ENCODE data around the gene C16orf78.
"Not testable (repeated sequence)": the region's sequence is repeated elsewhere in the genome, so short reads cannot be mapped to it uniquely, and the experiment has no call there.

Gene C16orf78

GRCh38 chr16:49350265-49351095, 23.1 kb upstream of the C16orf78 start:
- peak in 2 of 4 experiments; percentile 5 to 38 for DNase-seq

DNA sequence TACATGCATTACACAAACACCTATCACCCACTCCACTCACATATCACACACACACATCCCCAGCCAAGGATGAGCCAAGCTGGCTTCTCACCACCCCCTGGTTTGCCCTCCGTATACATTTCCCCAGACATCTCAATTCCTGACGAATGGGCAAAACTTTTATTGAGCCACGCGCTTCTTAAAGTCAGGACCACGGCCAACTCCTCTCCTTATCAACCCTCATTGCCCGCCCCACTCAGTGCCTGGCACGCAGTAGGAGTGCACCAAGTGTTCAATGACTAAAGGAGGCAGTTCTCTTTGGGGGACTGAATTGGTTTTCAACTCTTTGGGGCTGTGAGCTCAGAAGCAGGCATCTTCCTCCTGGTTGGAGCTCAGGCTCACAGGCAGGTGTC, 22.5 kb upstream of the C16orf78 start:
- no peak for DNase-seq

- DNase-seq, result no peak
Measured at GRCh38 chr16:49352892-49353291, 20.7 kb upstream of the C16orf78 start.

DNA sequence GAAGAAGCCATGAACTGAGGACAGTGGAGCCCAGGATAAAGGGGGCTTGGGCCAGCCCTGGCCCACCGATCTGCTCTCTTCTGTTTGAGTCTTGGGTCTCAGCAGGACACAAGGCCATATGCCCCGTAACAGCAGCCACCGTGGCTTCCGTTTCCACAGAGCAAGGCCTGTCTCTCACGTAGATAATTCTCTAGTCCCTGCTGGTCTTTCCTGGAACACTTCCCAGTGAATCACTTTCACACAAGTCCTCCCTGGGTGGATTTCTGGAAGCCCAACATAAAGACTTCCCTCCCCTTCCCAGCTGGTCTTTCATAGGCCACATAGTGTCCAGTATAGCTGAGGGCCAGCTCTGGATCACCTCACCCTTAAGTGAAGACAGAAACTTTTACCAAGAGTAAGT, 19.9 kb upstream of the C16orf78 start:
- no peak for DNase-seq

- DNase-seq, result no peak
Measured at GRCh38 chr16:49354101-49354500, 19.5 kb upstream of the C16orf78 start.

GRCh38 chr16:49354991-49355390, 18.6 kb upstream of the C16orf78 start:
- DNase-seq, result no peak

GRCh38 chr16:49355933-49356665, 17.5 kb upstream of the C16orf78 start:
- no peak for DNase-seq

GRCh38 chr16:49356728-49357488, 16.7 kb upstream of the C16orf78 start:
- DNase-seq, result no peak

GRCh38 chr16:49359591-49359990, 14.0 kb upstream of the C16orf78 start:
- DNase-seq, result no peak

GRCh38 chr16:49361731-49362130, 11.9 kb upstream of the C16orf78 start:
- not testable (repeated sequence) for DNase-seq

DNA sequence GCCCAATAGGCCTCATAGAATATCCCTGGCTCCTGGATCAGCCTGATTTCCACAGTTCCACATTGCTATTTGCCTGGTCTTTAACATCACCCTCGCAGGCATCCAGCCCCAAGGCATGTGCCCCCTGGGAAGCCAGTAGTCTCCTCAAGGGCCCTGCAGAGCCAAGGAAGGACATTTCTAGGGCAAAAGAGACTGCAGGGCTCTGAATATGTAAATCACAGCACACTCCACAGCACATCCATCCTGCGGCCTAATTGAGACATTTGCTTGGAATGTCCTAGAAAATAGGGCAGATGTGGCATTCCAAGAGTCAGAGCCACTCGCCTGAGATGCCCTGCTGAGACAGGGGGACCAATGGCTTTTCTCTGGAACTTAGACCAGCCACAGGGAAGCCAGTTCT, 11.4 kb upstream of the C16orf78 start:
- DNase-seq, result no peak

- no peak for DNase-seq
Measured at GRCh38 chr16:49365711-49366509, 7.7 kb upstream of the C16orf78 start.

DNA sequence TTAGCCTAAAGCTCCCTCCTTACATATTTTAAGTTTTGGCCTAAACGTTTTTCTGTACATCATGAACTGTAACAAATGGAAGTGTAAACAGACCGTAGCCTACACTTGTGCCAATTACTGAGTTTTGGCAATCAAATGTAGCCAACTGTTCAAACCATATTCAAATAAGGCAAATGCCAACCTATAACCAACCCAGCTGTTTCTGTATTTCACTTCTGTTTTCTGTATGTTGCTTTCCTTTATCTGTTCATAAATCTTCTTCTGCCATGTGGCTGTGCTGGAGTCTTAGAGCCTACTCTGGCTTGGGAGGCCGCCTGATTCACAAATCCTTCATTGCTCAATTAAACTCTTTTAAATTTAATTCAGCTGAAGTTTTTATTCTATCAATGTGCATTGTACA, 6.9 kb upstream of the C16orf78 start:
- no peak for DNase-seq

- DNase-seq, result no peak
Measured at GRCh38 chr16:49369651-49370611, 3.7 kb upstream of the C16orf78 start.

GRCh38 chr16:49376206-49376605, 2.6 kb downstream of the C16orf78 start:
- DNase-seq, result no peak

GRCh38 chr16:49377196-49377755, 3.7 kb downstream of the C16orf78 start:
- no peak for DNase-seq

GRCh38 chr16:49378238-49378637, 4.6 kb downstream of the C16orf78 start:
- no peak for DNase-seq

GRCh38 chr16:49378816-49379215, 5.2 kb downstream of the C16orf78 start:
- no peak for DNase-seq

GRCh38 chr16:49382916-49383315, 9.3 kb downstream of the C16orf78 start:
- no peak for DNase-seq

- DNase-seq, result no peak
Measured at GRCh38 chr16:49395021-49395420, 21.4 kb downstream of the C16orf78 start.

- no peak for DNase-seq
Measured at GRCh38 chr16:49396206-49396720, 22.7 kb downstream of the C16orf78 start.
